Neural progenitor cell (in vitro differentiated cells): Measurements from ENCODE around the gene VPS37D. TPM values are rescaled to one million over a fixed set of nuclear protein-coding genes. Genes with fewer than 3 reads are reported as not detected.

ENCODE experiments used
- DNase-seq: peaks from one replicate; pipeline ENCODE4 v3.0.0-alpha.2; 2016; ENCODE audit warnings: low spot score
- H2AFZ ChIP-seq: fragments of 200-600 bp; sonication (generic); replicated peaks from 2 replicates; pipeline ENCODE4 v1.6.1; 2016; ENCODE audit warnings: antibody characterized with exemption
- H3F3A ChIP-seq: fragments of 200-600 bp; sonication (generic); 2 replicates; pipeline ENCODE4 v1.6.1; 2016; ENCODE audit warnings: antibody characterized with exemption, low read depth
- H3K27ac ChIP-seq: fragments of 200-600 bp; sonication (generic); 2 replicates; pipeline ENCODE4 v1.5.1; 2016; ENCODE audit warnings: mild to moderate bottlenecking
- H3K27me3 ChIP-seq: fragments of 200-600 bp; sonication (generic); 2 replicates; pipeline ENCODE4 v1.6.1; 2016; ENCODE audit warnings: mild to moderate bottlenecking, moderate library complexity
- H3K36me3 ChIP-seq: fragments of 200-600 bp; sonication (generic); 2 replicates; pipeline ENCODE4 v1.5.1; 2016
- H3K4me1 ChIP-seq: fragments of 200-600 bp; sonication (generic); 2 replicates; pipeline ENCODE4 v1.6.1; 2016; ENCODE audit warnings: mixed run types
- H3K4me2 ChIP-seq: fragments of 200-600 bp; sonication (generic); 2 replicates; pipeline ENCODE4 v1.6.1; 2016
- H3K4me3 ChIP-seq: fragments of 200-600 bp; sonication (generic); 2 replicates; pipeline ENCODE4 v1.5.1; 2016
- H3K79me2 ChIP-seq: fragments of 200-600 bp; sonication (generic); 2 replicates; pipeline ENCODE4 v1.6.1; 2016; ENCODE audit warnings: low read depth
- H3K9ac ChIP-seq: fragments of 200-600 bp; sonication (generic); 2 replicates; pipeline ENCODE4 v1.6.1; 2016
- H3K9me3 ChIP-seq: fragments of 200-600 bp; sonication (generic); 2 replicates; pipeline ENCODE4 v1.5.1; 2016; ENCODE audit warnings: low read depth
- H4K20me1 ChIP-seq: fragments of 200-600 bp; sonication (generic); 2 replicates; pipeline ENCODE4 v1.6.1; 2016; ENCODE audit warnings: low read depth
- H3K27ac Mint-ChIP-seq: 3 replicates; pipeline ENCODE4 v1.8.0; 2021; ENCODE audit warnings: mixed read lengths
- H3K27me3 Mint-ChIP-seq: 2 replicates; pipeline ENCODE4 v1.8.0; 2022; ENCODE audit warnings: low read depth, mild to moderate bottlenecking, inconsistent platforms, moderate library complexity, mixed read lengths; ENCODE audit not compliant: insufficient read depth
- H3K36me3 Mint-ChIP-seq: 3 replicates; pipeline ENCODE4 v1.8.0; 2021; ENCODE audit warnings: mixed read lengths
- H3K4me1 Mint-ChIP-seq: 3 replicates; pipeline ENCODE4 v1.8.0; 2021; ENCODE audit warnings: mixed read lengths
- H3K4me3 Mint-ChIP-seq: 3 replicates; pipeline ENCODE4 v1.8.0; 2021; ENCODE audit warnings: mild to moderate bottlenecking, moderate library complexity, mixed read lengths
- H3K9me3 Mint-ChIP-seq: 3 replicates; pipeline ENCODE4 v1.8.0; 2020; ENCODE audit warnings: mixed read lengths
- CTCF ChIP-seq: fragments of 200-600 bp; sonication (generic); IDR thresholded peaks from 2 replicates; pipeline ENCODE4 v1.5.1; 2017; ENCODE audit warnings: antibody characterized with exemption, mild to moderate bottlenecking
- EZH2 ChIP-seq: fragments of 200-600 bp; sonication (generic); IDR thresholded peaks from 2 replicates; pipeline ENCODE4 v1.6.1; 2017; ENCODE audit warnings: antibody characterized with exemption, mild to moderate bottlenecking, moderate library complexity
- EZH2phosphoT487 ChIP-seq: fragments of 200-600 bp; sonication (generic); IDR thresholded peaks from 2 replicates; pipeline ENCODE4 v1.6.1; 2017; ENCODE audit warnings: antibody characterized with exemption
- total RNA-seq: library from RNA; depleted of rRNA; stranded (reverse); fragments of >200 nt; gene quantifications from 2 replicates; pipeline ENCODE4 v1.2.3, GENCODE V29; 2015; ENCODE audit warnings: low replicate concordance

VPS37D gene
- total RNA-seq, 1 donor from 2014 or later = 7.0 TPM

GRCh38 chr7:73668886-73669230, 1.2 kb downstream of the VPS37D start:
- peak overlapping the region; percentile 88 for H3K27ac Mint-ChIP-seq
- Histone ChIP-seq H3K36me3 (no peaks in the 10 kb centered on the region), H3K4me2 (peak overlapping the region; percentile 98), H3K27me3 (no peaks in the 10 kb centered on the region), H3K27ac (no peak overlapping the region), H2AFZ (peak overlapping the region; percentile 57), H3K9ac (peak overlapping the region; percentile 79), H3K9me3 (no peaks in the 10 kb centered on the region), H3K79me2 (no peaks in the 10 kb centered on the region), H3K4me1 (peaks cover 15% of the 10 kb centered on the region), H4K20me1 (peaks cover 18% of the 10 kb centered on the region), H3F3A (peaks cover 23% of the 10 kb centered on the region), H3K4me3 (peak overlapping the region; percentile 96)
- peaks cover 9% of the 10 kb centered on the region for H3K27me3 Mint-ChIP-seq
- DNase-seq = no peak
- H3K36me3 Mint-ChIP-seq = peaks cover 7% of the 10 kb centered on the region
- TF ChIP-seq EZH2 (no peak), CTCF (no peak), EZH2phosphoT487 (no peak)
- peaks cover 26% of the 10 kb centered on the region for H3K4me1 Mint-ChIP-seq
- no peaks in the 10 kb centered on the region for H3K9me3 Mint-ChIP-seq
- H3K4me3 Mint-ChIP-seq = peak overlapping the region; percentile 96

- DNase-seq = peak; percentile 35
- Mint-ChIP-seq H3K4me1 (peaks cover 24% of the 10 kb centered on the region), H3K36me3 (peaks cover 7% of the 10 kb centered on the region), H3K9me3 (no peaks in the 10 kb centered on the region), H3K4me3 (peak overlapping the region; percentile 96), H3K27me3 (peaks cover 9% of the 10 kb centered on the region), H3K27ac (no peak overlapping the region)
- H3K9me3 ChIP-seq = no peaks in the 10 kb centered on the region
- peak overlapping the region; percentile 98 for H3K4me2 ChIP-seq
- peaks cover 14% of the 10 kb centered on the region for H3K4me1 ChIP-seq
- H4K20me1 ChIP-seq = peaks cover 18% of the 10 kb centered on the region
- no peak for TF ChIP-seq EZH2phosphoT487
- no peak for TF ChIP-seq CTCF
- no peak for TF ChIP-seq EZH2
- H3K36me3 ChIP-seq = no peaks in the 10 kb centered on the region
- peak overlapping the region; percentile 37 for H3K9ac ChIP-seq
- no peaks in the 10 kb centered on the region for H3K79me2 ChIP-seq
- no peak overlapping the region for H2AFZ ChIP-seq
- H3F3A ChIP-seq = peaks cover 22% of the 10 kb centered on the region
- no peaks in the 10 kb centered on the region for H3K27me3 ChIP-seq
- no peak overlapping the region for H3K27ac ChIP-seq
- peak overlapping the region; percentile 96 for H3K4me3 ChIP-seq
These were observed 1.7 kb downstream of the VPS37D start for GRCh38 chr7:73669288-73669701.

GRCh38 chr7:73669858-73670385, 2.3 kb downstream of the VPS37D start:
- no peaks in the 10 kb centered on the region for H3K36me3 ChIP-seq
- peaks cover 16% of the 10 kb centered on the region for H3F3A ChIP-seq
- H3K9ac ChIP-seq = no peak overlapping the region
- H3K27ac Mint-ChIP-seq = no peak overlapping the region
- H3K9me3 ChIP-seq = no peaks in the 10 kb centered on the region
- H3K4me2 ChIP-seq = no peak overlapping the region
- H3K79me2 ChIP-seq = no peaks in the 10 kb centered on the region
- no peak for DNase-seq
- H3K27ac ChIP-seq = no peak overlapping the region
- peak overlapping the region; percentile 78 for H3K4me3 Mint-ChIP-seq
- peaks cover 18% of the 10 kb centered on the region for H4K20me1 ChIP-seq
- H3K4me3 ChIP-seq = no peak overlapping the region
- peaks cover 9% of the 10 kb centered on the region for H3K27me3 Mint-ChIP-seq
- no peaks in the 10 kb centered on the region for H3K27me3 ChIP-seq
- H3K36me3 Mint-ChIP-seq = peaks cover 7% of the 10 kb centered on the region
- TF ChIP-seq CTCF (no peak), EZH2 (no peak), EZH2phosphoT487 (no peak)
- H3K4me1 Mint-ChIP-seq = peaks cover 20% of the 10 kb centered on the region
- H3K9me3 Mint-ChIP-seq = no peaks in the 10 kb centered on the region
- H2AFZ ChIP-seq = no peak overlapping the region
- peaks cover 8% of the 10 kb centered on the region for H3K4me1 ChIP-seq
